HG03469 (cell line): ENCODE measurements around the gene UBN2.

Source experiments
- ATAC-seq: cut with Tn5 transposase; IDR thresholded peaks from one replicate; pipeline ENCODE4 v1.9.1; 2021; ENCODE audit warnings: mild to moderate bottlenecking, moderate library complexity, moderate number of reproducible peaks; ENCODE audit not compliant: unreplicated experiment

UBN2 gene

DNA sequence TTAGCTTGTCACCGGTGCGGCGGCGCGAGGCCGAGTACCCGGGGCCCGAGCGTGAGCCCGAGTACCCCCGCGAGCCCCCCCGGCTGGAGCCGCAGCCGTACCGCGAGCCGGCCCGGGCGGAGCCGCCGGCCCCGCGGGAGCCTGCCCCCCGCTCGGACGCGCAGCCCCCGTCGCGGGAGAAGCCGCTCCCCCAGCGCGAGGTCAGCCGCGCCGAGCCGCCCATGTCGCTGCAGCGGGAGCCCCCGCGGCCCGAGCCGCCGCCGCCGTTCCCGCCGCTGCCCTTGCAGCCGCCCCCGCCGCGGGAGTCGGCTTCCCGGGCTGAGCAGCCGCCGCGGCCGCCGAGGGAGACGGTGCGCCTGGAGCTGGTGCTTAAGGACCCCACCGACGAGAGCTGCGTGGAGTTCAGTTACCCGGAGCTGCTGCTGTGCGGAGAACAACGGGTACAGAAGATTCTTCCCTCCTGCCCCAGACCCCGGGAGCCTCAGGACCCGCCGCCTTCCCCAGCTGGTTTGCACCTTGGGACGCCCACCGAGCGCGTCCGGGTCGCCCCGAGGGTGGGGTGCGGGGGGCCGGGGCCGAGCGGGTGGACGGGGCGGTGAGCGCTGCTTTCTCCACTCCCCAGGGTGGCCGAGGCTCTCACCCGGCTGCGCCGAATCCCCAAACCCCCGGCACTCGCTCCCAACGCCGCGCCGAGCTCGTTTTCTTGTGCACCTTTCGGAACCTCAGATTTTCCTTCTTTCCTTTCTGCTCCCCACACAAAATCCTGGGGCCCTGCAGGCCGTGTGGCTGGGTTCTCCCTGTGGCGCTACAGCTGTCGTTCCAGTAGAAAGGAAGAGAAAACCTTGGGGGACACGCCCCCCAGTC, 708 bp downstream of the UBN2 start:
- ATAC-seq, result peak; percentile 5

DNA sequence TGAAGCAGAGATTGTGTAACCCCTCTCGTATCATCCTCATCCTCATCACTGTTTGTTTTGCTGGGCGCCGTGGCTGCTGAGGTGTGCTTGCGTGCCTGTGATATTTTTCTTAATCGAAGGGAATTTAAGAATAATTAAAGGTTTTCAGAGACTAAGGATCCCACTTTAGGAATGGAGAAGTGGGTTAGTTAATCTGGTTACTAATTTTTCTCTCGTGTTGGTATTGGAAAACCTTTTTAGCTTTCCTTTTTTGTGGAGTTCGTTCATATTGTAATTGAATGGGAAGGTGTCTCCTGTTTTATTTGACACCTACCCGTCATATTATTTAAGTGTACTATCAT, 1.3 kb downstream of the UBN2 start:
- ATAC-seq, result no peak

DNA sequence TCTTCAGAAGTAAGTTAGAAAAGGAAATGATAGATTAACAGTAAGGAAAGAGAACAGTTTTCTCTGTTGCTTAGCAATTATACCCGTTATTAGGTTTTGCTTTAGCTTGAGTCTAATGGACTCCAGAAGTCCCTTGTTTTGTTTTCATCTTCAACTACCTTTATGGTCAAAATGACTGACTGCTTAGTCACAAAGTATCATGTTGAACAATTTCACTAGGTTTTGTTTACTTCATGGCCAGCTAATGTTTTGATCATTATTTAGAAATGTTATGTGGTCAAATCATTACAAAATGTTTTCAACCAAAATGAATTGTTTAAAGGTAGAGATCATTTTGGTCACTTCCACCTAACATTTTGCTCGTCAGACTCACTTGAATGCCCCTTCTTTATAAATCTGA, 1.9 kb downstream of the UBN2 start:
- no peak for ATAC-seq

DNA sequence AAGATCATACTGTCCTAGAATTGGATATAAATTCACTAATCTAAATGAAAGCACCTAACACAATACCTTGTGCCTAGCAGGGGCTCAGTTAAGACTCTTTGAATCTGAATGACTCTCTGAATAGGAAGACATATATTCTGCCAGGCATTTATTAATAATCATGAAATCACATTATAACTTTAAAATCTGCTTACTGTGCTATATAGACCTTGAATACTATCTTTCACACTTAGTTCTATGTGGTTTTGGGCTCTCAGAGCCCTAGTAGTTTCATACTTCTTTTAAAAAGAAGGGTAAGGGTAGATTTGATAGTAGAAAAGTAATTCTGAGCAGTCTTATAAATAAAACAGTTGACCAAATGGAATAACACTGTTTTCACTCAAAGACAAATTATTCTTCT, 10.2 kb downstream of the UBN2 start:
- no peak for ATAC-seq

DNA sequence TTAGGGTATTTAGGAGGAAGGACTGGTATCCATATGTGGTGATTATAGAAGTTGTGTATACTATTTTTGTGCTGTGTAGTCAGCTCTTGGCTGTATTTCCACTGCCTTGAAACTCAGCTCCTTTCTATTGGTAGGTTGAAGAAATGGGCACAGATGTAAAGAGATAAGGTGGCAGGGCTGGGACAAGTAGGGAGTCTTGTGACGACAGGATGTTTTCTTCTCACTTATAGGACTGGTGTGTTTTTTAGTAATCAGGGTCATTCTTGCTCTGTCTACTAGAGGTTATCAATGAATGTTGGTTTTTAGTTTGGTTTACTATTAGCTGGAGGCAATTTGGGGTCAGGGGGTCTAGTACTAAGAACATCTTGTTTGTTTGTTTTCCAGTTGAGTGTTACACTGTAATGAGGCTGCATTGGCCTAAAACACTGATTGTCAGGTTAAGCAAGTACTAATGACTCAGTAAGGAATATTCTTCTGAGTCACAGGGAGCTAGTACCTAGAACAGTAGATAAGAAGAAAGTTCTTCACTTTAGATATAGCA, 11.8 kb downstream of the UBN2 start:
- no peak for ATAC-seq

GRCh38 chr7:139245401-139245800, 14.4 kb downstream of the UBN2 start:
- ATAC-seq, result no peak

DNA sequence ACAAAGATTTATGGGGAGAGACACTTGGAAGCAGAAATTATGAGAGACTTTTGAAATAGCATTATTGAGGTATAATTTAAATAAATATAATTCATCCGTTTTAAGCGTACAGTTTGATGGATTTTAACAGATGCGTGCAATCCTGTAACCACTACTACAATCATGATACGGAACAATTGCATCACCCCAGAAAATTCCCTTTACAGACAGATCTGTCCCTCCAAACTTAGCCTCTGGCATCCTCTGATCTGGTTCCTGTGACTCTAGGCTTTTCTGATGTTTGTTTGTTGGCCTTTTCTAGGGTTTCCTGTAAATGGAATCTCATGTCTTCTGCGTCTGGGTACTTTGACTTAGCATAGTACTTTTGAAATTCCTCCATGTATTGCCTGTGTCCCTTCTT, 15.5 kb downstream of the UBN2 start:
- no peak for ATAC-seq

- ATAC-seq, result no peak
Observed at GRCh38 chr7:139246905-139247304, 15.9 kb downstream of the UBN2 start.

- no peak for ATAC-seq
Observed at GRCh38 chr7:139249179-139249810, 18.3 kb downstream of the UBN2 start.

DNA sequence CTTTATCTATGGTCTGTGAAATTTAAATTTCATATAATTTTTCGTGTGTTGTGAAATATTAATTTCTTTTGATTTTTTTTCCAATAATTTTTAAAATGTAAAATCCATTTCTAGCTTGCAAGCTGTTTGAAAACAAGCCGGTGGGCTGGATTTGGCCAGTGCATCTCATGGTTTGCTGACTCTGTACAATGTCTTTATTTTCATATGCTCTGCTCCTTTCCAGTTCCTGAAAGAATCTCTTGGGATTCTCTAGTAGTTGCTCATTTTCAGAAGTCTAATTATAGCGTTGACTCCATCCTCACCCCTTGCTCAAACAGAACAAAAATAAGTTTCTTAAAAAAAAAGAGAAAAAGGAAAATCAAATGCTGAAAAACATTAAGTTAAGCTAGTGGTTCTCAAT, 21.4 kb downstream of the UBN2 start:
- no peak for ATAC-seq

DNA sequence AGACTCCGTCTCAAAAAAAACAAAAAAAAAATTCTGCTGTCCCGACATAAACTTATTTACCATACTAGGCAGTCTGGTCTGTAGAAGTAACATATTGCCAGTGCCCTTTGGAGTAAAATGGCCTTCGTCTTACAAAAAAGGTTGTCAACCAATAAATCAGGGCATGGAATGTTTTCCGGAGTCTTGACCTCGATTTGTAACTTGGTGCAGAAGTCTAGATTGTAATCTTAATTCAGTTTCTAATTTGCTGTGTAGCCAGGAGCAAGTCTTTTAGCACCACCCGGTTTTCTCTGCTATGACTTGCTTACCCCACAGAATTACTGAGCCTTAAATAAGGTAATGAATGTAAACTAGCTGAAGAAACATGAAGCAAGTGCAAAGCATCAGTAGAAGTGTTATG, 23.2 kb downstream of the UBN2 start:
- no peak for ATAC-seq

- no peak for ATAC-seq
Observed at GRCh38 chr7:139254728-139255127, 23.7 kb downstream of the UBN2 start.

DNA sequence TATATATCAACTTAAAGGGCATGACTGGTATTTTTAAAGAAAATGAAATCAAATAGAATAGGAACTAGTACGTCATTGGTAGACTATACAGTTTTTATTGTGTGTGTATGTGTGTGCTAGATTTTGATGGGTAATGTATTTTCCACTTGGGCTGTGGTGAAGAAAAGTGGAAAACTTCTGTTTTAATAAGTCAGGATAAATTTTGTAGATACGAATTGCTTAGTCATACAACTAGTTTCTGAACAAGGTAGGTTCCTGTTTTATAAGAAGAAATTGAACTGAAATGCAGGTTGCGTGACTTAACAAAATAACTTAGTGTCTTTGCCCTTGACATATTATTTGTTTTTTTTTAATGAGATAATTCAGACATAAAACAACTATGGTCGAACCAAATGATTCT, 24.3 kb downstream of the UBN2 start:
- no peak for ATAC-seq

DNA sequence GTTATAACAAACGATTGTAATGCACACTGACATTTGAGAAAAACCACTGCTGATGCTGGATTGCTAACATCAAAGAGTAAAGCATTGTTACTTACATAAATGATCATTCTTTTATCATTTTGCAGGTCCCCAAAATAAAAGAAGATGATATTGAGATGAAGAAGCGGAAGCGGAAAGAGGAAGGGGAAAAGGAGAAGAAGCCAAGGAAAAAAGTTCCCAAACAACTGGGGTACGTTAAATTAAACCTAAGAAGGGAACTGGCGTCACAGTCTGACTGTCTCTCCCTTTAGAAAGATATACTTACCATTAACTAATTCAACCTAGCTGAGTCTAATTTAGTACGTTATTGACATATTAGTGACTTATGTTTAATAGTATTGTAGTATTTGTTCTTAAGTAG, 28.1 kb downstream of the UBN2 start:
- no peak for ATAC-seq

GRCh38 chr7:139264220-139264619, 33.2 kb downstream of the UBN2 start:
- ATAC-seq, result no peak

GRCh38 chr7:139265673-139266072, 34.6 kb downstream of the UBN2 start:
- ATAC-seq, result no peak

- no peak for ATAC-seq
Observed at GRCh38 chr7:139271718-139272628, 40.9 kb downstream of the UBN2 start.

GRCh38 chr7:139284252-139284896, 53.3 kb downstream of the UBN2 start:
- ATAC-seq, result no peak

GRCh38 chr7:139286144-139286543, 55.1 kb downstream of the UBN2 start:
- no peak for ATAC-seq

DNA sequence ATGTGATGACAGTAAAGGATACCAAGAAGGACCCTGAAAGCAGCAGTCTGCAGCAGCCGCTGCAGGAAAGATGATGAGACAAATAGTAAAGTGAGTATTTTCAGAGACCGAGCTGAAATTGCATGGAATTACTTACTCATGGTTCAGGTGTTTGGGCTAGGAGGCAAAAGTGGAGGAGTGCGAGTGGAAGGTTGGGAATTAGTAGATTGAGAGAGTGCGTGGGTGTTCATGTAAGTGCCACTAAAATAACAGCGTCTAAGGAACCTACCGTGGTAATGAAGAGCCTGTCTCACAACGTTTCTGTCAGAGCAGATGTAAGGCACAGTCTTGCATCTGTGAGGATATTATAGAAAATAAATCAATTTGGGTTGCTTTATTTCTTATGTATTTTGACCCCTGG, 61.8 kb downstream of the UBN2 start:
- no peak for ATAC-seq

DNA sequence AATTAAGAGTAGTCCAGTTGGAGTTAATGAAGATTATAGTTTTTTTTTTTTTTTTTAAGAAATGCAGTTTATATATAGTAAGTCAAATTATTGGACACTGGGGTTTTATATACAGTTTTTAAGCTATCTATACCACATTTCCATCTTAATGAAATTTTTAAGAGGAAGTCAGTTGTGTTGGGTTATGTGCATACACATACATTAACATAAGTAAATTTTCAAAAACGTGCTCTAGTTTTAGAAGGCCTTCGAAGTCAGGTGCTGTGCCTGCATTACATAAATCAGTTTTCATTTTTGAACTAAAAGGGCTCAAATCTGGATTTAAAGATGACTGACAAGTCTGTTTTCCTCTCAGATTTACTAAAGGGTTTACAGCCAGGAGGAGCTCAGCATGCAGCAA, 62.5 kb downstream of the UBN2 start:
- no peak for ATAC-seq
